WERI-Rb-1 (cell line): ENCODE results near the gene MMEL1.
"Not testable (repeated sequence)": the region's sequence is repeated elsewhere in the genome, so short reads cannot be mapped to it uniquely, and the experiment has no call there.

ENCODE experiments used
- DNase-seq: peaks from one replicate; pipeline ENCODE4 v3.0.0-alpha.2; 2020
- H3K27ac ChIP-seq: fragments of 250-450 bp; sonication (Bioruptor Pico); 2 replicates; pipeline ENCODE4 v1.5.1; 2020; ENCODE audit warnings: mild to moderate bottlenecking, moderate library complexity
- H3K27me3 ChIP-seq: fragments of 250-450 bp; sonication (Bioruptor Pico); 2 replicates; pipeline ENCODE4 v1.5.1; 2021; ENCODE audit warnings: mild to moderate bottlenecking, low read depth, moderate library complexity; ENCODE audit not compliant: insufficient read depth, severe bottlenecking
- H3K36me3 ChIP-seq: fragments of 250-450 bp; sonication (Bioruptor Pico); 2 replicates; pipeline ENCODE4 v1.5.1; 2020; ENCODE audit warnings: mild to moderate bottlenecking, moderate library complexity
- H3K4me3 ChIP-seq: 2 replicates; pipeline ENCODE4 v1.5.1; 2011; ENCODE audit warnings: low read depth, mild to moderate bottlenecking, control low read depth, low read length
- H3K9me3 ChIP-seq: fragments of 250-450 bp; sonication (Bioruptor Pico); 2 replicates; pipeline ENCODE4 v1.5.1; 2021; ENCODE audit warnings: mild to moderate bottlenecking, moderate library complexity; ENCODE audit not compliant: severe bottlenecking
- CTCF ChIP-seq: IDR thresholded peaks from 2 replicates; pipeline ENCODE4 v1.5.1; 2011; ENCODE audit warnings: low read depth, mild to moderate bottlenecking, control low read depth, inconsistent platforms, low read length

The MMEL1 gene

GRCh38 chr1:2569060-2569459 lies 63.8 kb downstream of the MMEL1 start:
- no peak overlapping the region for H3K4me3 ChIP-seq
- no peak overlapping the region for H3K27ac ChIP-seq
- H3K9me3 ChIP-seq: peaks cover 17% of the 10 kb centered on the region
- TF ChIP-seq CTCF: no peak
- DNase-seq: no peak
- H3K27me3 ChIP-seq: no peaks in the 10 kb centered on the region
- no peaks in the 10 kb centered on the region for H3K36me3 ChIP-seq

GRCh38 chr1:2568187-2568816 lies 64.5 kb downstream of the MMEL1 start:
- not testable (repeated sequence) for H3K27ac ChIP-seq, DNase-seq, H3K27me3 ChIP-seq, H3K36me3 ChIP-seq, H3K4me3 ChIP-seq, H3K9me3 ChIP-seq

GRCh38 chr1:2567083-2567679 lies 65.6 kb downstream of the MMEL1 start:
- TF ChIP-seq CTCF: no peak
- no peak overlapping the region for H3K27ac ChIP-seq
- peaks cover 3% of the 10 kb centered on the region for H3K9me3 ChIP-seq
- H3K36me3 ChIP-seq: no peaks in the 10 kb centered on the region
- DNase-seq: no peak
- H3K27me3 ChIP-seq: no peaks in the 10 kb centered on the region
- H3K4me3 ChIP-seq: no peak overlapping the region

- DNase-seq: no peak
- TF ChIP-seq CTCF: no peak
Observed at GRCh38 chr1:2566101-2567045, 66.4 kb downstream of the MMEL1 start.

GRCh38 chr1:2564815-2565374 lies 67.9 kb downstream of the MMEL1 start:
- TF ChIP-seq CTCF: no peak
- Histone ChIP-seq H3K27ac (no peak overlapping the region), H3K27me3 (no peaks in the 10 kb centered on the region), H3K36me3 (no peaks in the 10 kb centered on the region), H3K4me3 (no peak overlapping the region), H3K9me3 (no peaks in the 10 kb centered on the region)
- DNase-seq: no peak

More at GRCh38 chr1:2566101-2567045, 66.4 kb downstream of the MMEL1 start:
- no peaks in the 10 kb centered on the region for H3K36me3 ChIP-seq
- H3K4me3 ChIP-seq: no peak overlapping the region
- H3K27me3 ChIP-seq: no peaks in the 10 kb centered on the region
- H3K9me3 ChIP-seq: peaks cover 3% of the 10 kb centered on the region
- no peak overlapping the region for H3K27ac ChIP-seq
